ENCODE data around the gene CDH22. TPM values are rescaled to one million over a fixed set of nuclear protein-coding genes. Genes with fewer than 3 reads are reported as not detected.
A peak's percentile ranks its signal among the peaks of the same experiment; 100 is the strongest.

CDH22 gene
- total RNA-seq, 1 experiment from 2014 or later, result not detected

- no peaks in the 10 kb centered on the region for H3K9me3 Mint-ChIP-seq (ENCODE audit: unreplicated experiment)
- no peak overlapping the region for H3K27ac Mint-ChIP-seq (ENCODE audit: low read depth, unreplicated experiment)
- ChIA-PET POLR2A (interaction anchor here (1.2 kb wide), 1 partner anchor 14 kb away, joined by 3 read pairs; no protein-coding TSS in a partner anchor), CTCF (interaction anchor here (0.6 to 1.1 kb wide), 6 partner anchors 25 to 677 kb away, joined by 3 read pairs; no protein-coding TSS in a partner anchor)
- no peaks in the 10 kb centered on the region for H3K36me3 Mint-ChIP-seq (ENCODE audit: insufficient read depth, unreplicated experiment)
- H3K4me3 Mint-ChIP-seq (ENCODE audit: unreplicated experiment), result no peak overlapping the region
- peaks cover 7% of the 10 kb centered on the region for H3K4me1 Mint-ChIP-seq (ENCODE audit: insufficient read depth, unreplicated experiment)
- BruUV-seq (replicated peaks), result no TSS peak
- peaks cover 50% of the 10 kb centered on the region for H3K27me3 Mint-ChIP-seq (ENCODE audit: insufficient read depth, unreplicated experiment)
- peak; percentile 47 for DNase-seq (ENCODE audit: unreplicated experiment)
- intact Hi-C loops (cut with micrococcal nuclease), result no loop called here
- TF ChIP-seq, protein P1, sequence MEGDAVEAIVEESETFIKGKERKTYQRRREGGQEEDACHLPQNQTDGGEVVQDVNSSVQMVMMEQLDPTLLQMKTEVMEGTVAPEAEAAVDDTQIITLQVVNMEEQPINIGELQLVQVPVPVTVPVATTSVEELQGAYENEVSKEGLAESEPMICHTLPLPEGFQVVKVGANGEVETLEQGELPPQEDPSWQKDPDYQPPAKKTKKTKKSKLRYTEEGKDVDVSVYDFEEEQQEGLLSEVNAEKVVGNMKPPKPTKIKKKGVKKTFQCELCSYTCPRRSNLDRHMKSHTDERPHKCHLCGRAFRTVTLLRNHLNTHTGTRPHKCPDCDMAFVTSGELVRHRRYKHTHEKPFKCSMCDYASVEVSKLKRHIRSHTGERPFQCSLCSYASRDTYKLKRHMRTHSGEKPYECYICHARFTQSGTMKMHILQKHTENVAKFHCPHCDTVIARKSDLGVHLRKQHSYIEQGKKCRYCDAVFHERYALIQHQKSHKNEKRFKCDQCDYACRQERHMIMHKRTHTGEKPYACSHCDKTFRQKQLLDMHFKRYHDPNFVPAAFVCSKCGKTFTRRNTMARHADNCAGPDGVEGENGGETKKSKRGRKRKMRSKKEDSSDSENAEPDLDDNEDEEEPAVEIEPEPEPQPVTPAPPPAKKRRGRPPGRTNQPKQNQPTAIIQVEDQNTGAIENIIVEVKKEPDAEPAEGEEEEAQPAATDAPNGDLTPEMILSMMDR (IDR thresholded peaks at IDR 0.05; ENCODE audit: unreplicated experiment), result no peak
These were observed 77.5 kb downstream of the CDH22 start for GRCh38 chr20:46230801-46231282.

DNA sequence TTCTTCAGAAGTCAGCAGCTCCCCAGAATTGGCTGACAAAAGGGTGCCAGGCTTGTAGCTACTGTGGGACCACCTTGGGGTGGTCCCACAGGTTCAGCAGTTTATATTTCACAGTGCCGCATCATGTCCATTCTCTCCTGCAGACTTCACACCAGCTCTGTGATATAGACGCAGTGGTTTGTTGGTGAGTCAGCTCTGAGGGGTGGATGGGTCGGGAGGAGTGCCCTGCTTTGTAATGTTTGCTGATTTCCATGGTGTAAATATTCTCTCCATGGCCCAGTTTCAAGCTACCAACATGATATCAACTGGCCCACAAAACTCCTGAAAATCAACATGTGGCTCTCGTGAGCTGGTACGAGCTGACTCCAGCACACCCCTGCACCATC is 78.2 kb downstream of the CDH22 start:
- intact Hi-C loops (cut with micrococcal nuclease), result no loop called here
- H3K27me3 Mint-ChIP-seq (ENCODE audit: insufficient read depth, unreplicated experiment), result peaks cover 48% of the 10 kb centered on the region
- no peaks in the 10 kb centered on the region for H3K36me3 Mint-ChIP-seq (ENCODE audit: insufficient read depth, unreplicated experiment)
- TF ChIP-seq, protein P1 (IDR thresholded peaks at IDR 0.05; ENCODE audit: unreplicated experiment), result no peak
- no peak overlapping the region for H3K27ac Mint-ChIP-seq (ENCODE audit: low read depth, unreplicated experiment)
- peaks cover under 1% of the 10 kb centered on the region for H3K4me1 Mint-ChIP-seq (ENCODE audit: insufficient read depth, unreplicated experiment)
- no peak overlapping the region for H3K4me3 Mint-ChIP-seq (ENCODE audit: unreplicated experiment)
- H3K9me3 Mint-ChIP-seq (ENCODE audit: unreplicated experiment), result no peaks in the 10 kb centered on the region
- DNase-seq (ENCODE audit: unreplicated experiment), result no peak
- BruUV-seq (replicated peaks), result no TSS peak
- ChIA-PET POLR2A (interaction anchor here (1.2 kb wide), 1 partner anchor 15 kb away, joined by 3 read pairs; no protein-coding TSS in a partner anchor), CTCF (interaction anchor here (0.6 to 1.1 kb wide), 3 partner anchors 54 to 231 kb away, joined by 3 read pairs; no protein-coding TSS in a partner anchor)

- intact Hi-C loops (cut with micrococcal nuclease), result no loop called here
- ChIA-PET CTCF (interaction anchor here (1.1 kb wide), 1 partner anchor 184 kb away, joined by 3 read pairs; no protein-coding TSS in a partner anchor), POLR2A (no interaction called here)
- Mint-ChIP-seq H3K9me3 (ENCODE audit: unreplicated experiment) (no peaks in the 10 kb centered on the region), H3K27ac (ENCODE audit: low read depth, unreplicated experiment) (no peak overlapping the region), H3K27me3 (ENCODE audit: insufficient read depth, unreplicated experiment) (peaks cover 51% of the 10 kb centered on the region), H3K36me3 (ENCODE audit: insufficient read depth, unreplicated experiment) (no peaks in the 10 kb centered on the region), H3K4me3 (ENCODE audit: unreplicated experiment) (no peak overlapping the region), H3K4me1 (ENCODE audit: insufficient read depth, unreplicated experiment) (no peaks in the 10 kb centered on the region)
- TF ChIP-seq, protein P1 (IDR thresholded peaks at IDR 0.05; ENCODE audit: unreplicated experiment), result no peak
- DNase-seq (ENCODE audit: unreplicated experiment), result no peak
- no TSS peak for BruUV-seq (replicated peaks)
These were observed 78.7 kb downstream of the CDH22 start for GRCh38 chr20:46229478-46230105.

DNA sequence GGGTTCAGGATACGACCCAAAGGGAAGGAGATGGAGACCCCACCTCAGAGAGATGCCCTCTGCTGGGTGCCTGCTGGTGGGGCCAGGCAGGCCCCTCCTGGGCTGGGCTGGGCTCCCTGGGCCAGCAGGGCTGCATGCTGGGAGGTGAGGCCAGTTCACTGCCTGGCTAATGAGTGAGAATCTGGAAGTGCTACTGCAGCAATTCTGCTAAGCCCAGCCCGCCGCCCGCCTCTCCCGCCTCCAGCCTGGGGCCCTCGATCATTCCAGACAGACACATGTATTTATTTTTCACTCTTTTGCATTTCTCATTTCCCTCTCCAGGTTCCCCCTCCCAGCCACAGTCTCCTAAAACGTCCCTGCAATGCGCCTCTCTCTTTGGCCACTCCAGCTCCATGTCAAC is 79.6 kb downstream of the CDH22 start:
- Mint-ChIP-seq H3K4me1 (ENCODE audit: insufficient read depth, unreplicated experiment) (no peaks in the 10 kb centered on the region), H3K36me3 (ENCODE audit: insufficient read depth, unreplicated experiment) (no peaks in the 10 kb centered on the region), H3K27me3 (ENCODE audit: insufficient read depth, unreplicated experiment) (peaks cover 48% of the 10 kb centered on the region), H3K4me3 (ENCODE audit: unreplicated experiment) (no peak overlapping the region), H3K27ac (ENCODE audit: low read depth, unreplicated experiment) (no peak overlapping the region), H3K9me3 (ENCODE audit: unreplicated experiment) (no peaks in the 10 kb centered on the region)
- intact Hi-C loops (cut with micrococcal nuclease), result no loop called here
- TF ChIP-seq, protein P1 (IDR thresholded peaks at IDR 0.05; ENCODE audit: unreplicated experiment), result no peak
- ChIA-PET CTCF (interaction anchor here (1.1 kb wide), 1 partner anchor 65 kb away, joined by 3 read pairs; no protein-coding TSS in a partner anchor), POLR2A (no interaction called here)
- no TSS peak for BruUV-seq (replicated peaks)
- no peak for DNase-seq (ENCODE audit: unreplicated experiment)
